Ishikawa (cell line): ENCODE results near the gene EPHA8.

Experiments
- CEBPB ChIP-seq: IDR thresholded peaks from 2 replicates; pipeline ENCODE4 v1.6.1; 2012
- CREB1 ChIP-seq: IDR thresholded peaks from 2 replicates; pipeline ENCODE4 v1.6.1; 2012; ENCODE audit warnings: low read depth
- EGR1 ChIP-seq: IDR thresholded peaks from 2 replicates; pipeline ENCODE4 v1.6.1; 2012
- EP300 ChIP-seq: IDR thresholded peaks from 2 replicates; pipeline ENCODE4 v1.6.1; 2012; ENCODE audit warnings: borderline replicate concordance
- FOXM1 ChIP-seq: IDR thresholded peaks from 2 replicates; pipeline ENCODE4 v1.6.1; 2012; ENCODE audit warnings: low read depth, borderline replicate concordance
- MAX ChIP-seq: IDR thresholded peaks from 2 replicates; pipeline ENCODE4 v1.6.1; 2012
- NFIC ChIP-seq: IDR thresholded peaks from 2 replicates; pipeline ENCODE4 v1.6.1; 2012
- RAD21 ChIP-seq: IDR thresholded peaks from 2 replicates; pipeline ENCODE4 v1.6.1; 2012; ENCODE audit warnings: low read depth
- REST ChIP-seq: IDR thresholded peaks from 2 replicates; pipeline ENCODE4 v1.6.1; 2012; ENCODE audit warnings: low read depth, mild to moderate bottlenecking
- TAF1 ChIP-seq: IDR thresholded peaks from 2 replicates; pipeline ENCODE4 v1.6.1; 2012; ENCODE audit warnings: low read depth, mild to moderate bottlenecking
- TCF12 ChIP-seq: IDR thresholded peaks from 2 replicates; pipeline ENCODE4 v1.6.1; 2012; ENCODE audit warnings: low read depth
- TEAD4 ChIP-seq: IDR thresholded peaks from 2 replicates; pipeline ENCODE4 v1.6.1; 2012
- USF1 ChIP-seq: IDR thresholded peaks from 2 replicates; pipeline ENCODE4 v1.6.1; 2012
- YY1 ChIP-seq: IDR thresholded peaks from 2 replicates; pipeline ENCODE4 v1.6.1; 2012; ENCODE audit warnings: low read depth
- ZBTB7A ChIP-seq: IDR thresholded peaks from 2 replicates; pipeline ENCODE4 v1.6.1; 2012; ENCODE audit warnings: low read depth

Gene EPHA8

GRCh38 chr1:22597301-22597965 lies 34.1 kb downstream of the EPHA8 start:
- TF ChIP-seq MAX = no peak
- TF ChIP-seq RAD21 = no peak
- no peak for TF ChIP-seq CEBPB
- no peak for TF ChIP-seq YY1
- TF ChIP-seq EP300 = no peak
- TF ChIP-seq FOXM1 = no peak
- TF ChIP-seq CREB1 = no peak
- TF ChIP-seq ZBTB7A = no peak
- no peak for TF ChIP-seq NFIC
- TF ChIP-seq TAF1 = no peak
- no peak for TF ChIP-seq REST
- TF ChIP-seq TEAD4 = no peak
- TF ChIP-seq TCF12 = no peak
- no peak for TF ChIP-seq EGR1
- no peak for TF ChIP-seq USF1

- TF ChIP-seq RAD21 (no peak), YY1 (no peak), TCF12 (no peak), TEAD4 (no peak), MAX (no peak), FOXM1 (no peak), EGR1 (no peak)
These were observed 34.7 kb downstream of the EPHA8 start for GRCh38 chr1:22597996-22598395.

GRCh38 chr1:22598736-22599135 lies 35.4 kb downstream of the EPHA8 start:
- no peak for TF ChIP-seq TEAD4
- no peak for TF ChIP-seq TAF1
- TF ChIP-seq USF1 = no peak
- no peak for TF ChIP-seq NFIC
- no peak for TF ChIP-seq CREB1
- TF ChIP-seq CEBPB = no peak
- TF ChIP-seq MAX = no peak
- TF ChIP-seq EGR1 = no peak
- TF ChIP-seq YY1 = no peak
- TF ChIP-seq TCF12 = no peak
- no peak for TF ChIP-seq EP300
- no peak for TF ChIP-seq REST
- TF ChIP-seq ZBTB7A = no peak
- no peak for TF ChIP-seq RAD21
- no peak for TF ChIP-seq FOXM1

- peak; percentile 94 for TF ChIP-seq USF1
- no peak for TF ChIP-seq EGR1
- TF ChIP-seq MAX = peak; percentile 94
- no peak for TF ChIP-seq TCF12
These were observed 37.0 kb downstream of the EPHA8 start for GRCh38 chr1:22600071-22600816.
